ENCODE measurements around the gene CLCN1.

Gene CLCN1

GRCh38 chr7:143295870-143296269 is 20.0 kb upstream of the CLCN1 start:
- DNase-seq (ENCODE audit: low spot score), result peak; percentile 23

- no peak for DNase-seq (ENCODE audit: low spot score)
These were observed 19.2 kb upstream of the CLCN1 start for GRCh38 chr7:143296686-143297085.

GRCh38 chr7:143299346-143299745 is 16.6 kb upstream of the CLCN1 start:
- DNase-seq (ENCODE audit: low spot score), result peak; percentile 39

GRCh38 chr7:143299840-143300239 is 16.1 kb upstream of the CLCN1 start:
- peak; percentile 41 for DNase-seq (ENCODE audit: low spot score)

- DNase-seq (ENCODE audit: low spot score), result no peak
These were observed 14.7 kb upstream of the CLCN1 start for GRCh38 chr7:143300959-143301935.

- DNase-seq (ENCODE audit: low spot score), result no peak
These were observed 12.2 kb upstream of the CLCN1 start for GRCh38 chr7:143303733-143304132.

GRCh38 chr7:143304938-143305337 is 11.0 kb upstream of the CLCN1 start:
- DNase-seq (ENCODE audit: low spot score), result no peak

- DNase-seq (ENCODE audit: low spot score), result peak; percentile 51
These were observed 10.4 kb upstream of the CLCN1 start for GRCh38 chr7:143305423-143306070.

- DNase-seq (ENCODE audit: low spot score), result no peak
These were observed 7.3 kb upstream of the CLCN1 start for GRCh38 chr7:143308632-143309031.

GRCh38 chr7:143314127-143314526 is 1.8 kb upstream of the CLCN1 start:
- no peak for DNase-seq (ENCODE audit: low spot score)

GRCh38 chr7:143316492-143316891 is 581 bp downstream of the CLCN1 start:
- no peak for DNase-seq (ENCODE audit: low spot score)

- no peak for DNase-seq (ENCODE audit: low spot score)
These were observed 2.8 kb downstream of the CLCN1 start for GRCh38 chr7:143318661-143319060.

- DNase-seq (ENCODE audit: low spot score), result no peak
These were observed 4.7 kb downstream of the CLCN1 start for GRCh38 chr7:143320620-143321019.

- DNase-seq (ENCODE audit: low spot score), result no peak
These were observed 5.3 kb downstream of the CLCN1 start for GRCh38 chr7:143321242-143321641.

- DNase-seq (ENCODE audit: low spot score), result peak; percentile 27
These were observed 5.8 kb downstream of the CLCN1 start for GRCh38 chr7:143321734-143322133.

- no peak for DNase-seq (ENCODE audit: low spot score)
These were observed 7.1 kb downstream of the CLCN1 start for GRCh38 chr7:143322760-143323633.

GRCh38 chr7:143323653-143324052 is 7.7 kb downstream of the CLCN1 start:
- no peak for DNase-seq (ENCODE audit: low spot score)

- DNase-seq (ENCODE audit: low spot score), result no peak
These were observed 9.3 kb downstream of the CLCN1 start for GRCh38 chr7:143325240-143325639.

GRCh38 chr7:143327903-143328302 is 12.0 kb downstream of the CLCN1 start:
- no peak for DNase-seq (ENCODE audit: low spot score)

GRCh38 chr7:143329471-143330170 is 13.7 kb downstream of the CLCN1 start:
- DNase-seq (ENCODE audit: low spot score), result no peak

GRCh38 chr7:143331179-143331801 is 15.4 kb downstream of the CLCN1 start:
- DNase-seq (ENCODE audit: low spot score), result peak; percentile 51

Measured in kidney tubule cell (primary cell).